Endodermal cell (in vitro differentiated cells): ENCODE data around the gene EDA2R. TPM values are rescaled to one million over a fixed set of nuclear protein-coding genes. Genes with fewer than 3 reads are reported as not detected.

Source experiments
- DNase-seq: peaks from one replicate; pipeline ENCODE4 v3.0.0-alpha.2; 2017
- H3K27ac ChIP-seq: 2 replicates; pipeline ENCODE4 v1.5.1; 2013; ENCODE audit warnings: mild to moderate bottlenecking, low read depth, low read length, moderate library complexity
- H3K27me3 ChIP-seq: 2 replicates; pipeline ENCODE4 v1.6.1; 2013; ENCODE audit warnings: mild to moderate bottlenecking, low read length, moderate library complexity; ENCODE audit not compliant: insufficient read depth, control insufficient read depth, poor library complexity, severe bottlenecking
- H3K36me3 ChIP-seq: 2 replicates; pipeline ENCODE4 v1.7.0; 2013; ENCODE audit warnings: mild to moderate bottlenecking, low read length, moderate library complexity; ENCODE audit not compliant: control insufficient read depth, insufficient read depth
- H3K4me1 ChIP-seq: one replicate; pipeline ENCODE4 v1.7.0; 2013; ENCODE audit warnings: low read length; ENCODE audit not compliant: control insufficient read depth, insufficient read depth
- H3K4me3 ChIP-seq: 2 replicates; pipeline ENCODE4 v1.5.1; 2013; ENCODE audit warnings: mild to moderate bottlenecking, low read length, moderate library complexity
- H3K9ac ChIP-seq: 2 replicates; pipeline ENCODE4 v1.6.1; 2013; ENCODE audit warnings: mild to moderate bottlenecking, low read length, moderate library complexity; ENCODE audit not compliant: poor library complexity, severe bottlenecking; ENCODE audit errors: extremely low read depth
- H3K9me3 ChIP-seq: 2 replicates; pipeline ENCODE4 v1.6.1; 2013; ENCODE audit warnings: mild to moderate bottlenecking, low read length, moderate library complexity; ENCODE audit not compliant: control insufficient read depth
- H3K27ac Mint-ChIP-seq: 2 replicates; pipeline ENCODE4 v1.8.0; 2020; ENCODE audit warnings: mixed read lengths
- H3K27me3 Mint-ChIP-seq: 2 replicates; pipeline ENCODE4 v1.8.0; 2021; ENCODE audit warnings: mild to moderate bottlenecking, mixed read lengths; ENCODE audit not compliant: insufficient read depth
- H3K36me3 Mint-ChIP-seq: 2 replicates; pipeline ENCODE4 v1.8.0; 2020; ENCODE audit warnings: low read depth, mixed read lengths
- H3K4me1 Mint-ChIP-seq: 2 replicates; pipeline ENCODE4 v1.8.0; 2020; ENCODE audit warnings: mixed read lengths
- H3K4me3 Mint-ChIP-seq: 2 replicates; pipeline ENCODE4 v1.8.0; 2020; ENCODE audit warnings: mild to moderate bottlenecking, moderate library complexity, mixed read lengths
- H3K9me3 Mint-ChIP-seq: 2 replicates; pipeline ENCODE4 v1.8.0; 2020; ENCODE audit warnings: mild to moderate bottlenecking, mixed read lengths
- CTCF ChIP-seq: fragments of 200-600 bp; sonication (generic); conservative IDR thresholded peaks from 2 replicates; pipeline ENCODE4 v1.5.0; 2021; ENCODE audit warnings: antibody characterized with exemption, mild to moderate bottlenecking
- WGBS, 2 experiments: methylation state at CpG; one replicate each; pipeline versions ENCODE4 v1.1.5 to v1.1.7; 2013; ENCODE audit warnings: missing lambda C conversion rate in 2 of 2, mixed read lengths in 1 of 2; ENCODE audit not compliant: insufficient coverage in 1 of 2, insufficient read length in 1 of 2; 5-methylcytosine and 5-hydroxymethylcytosine counted together
- long read RNA-seq, 4 experiments: library from polyadenylated mRNA in 2 of 4; library from RNA in 1 of 4; library from capped mRNA in 1 of 4; stranded (forward) in 3 of 4; unstranded in 1 of 4; transcript quantifications; one replicate each; pipeline ENCODE4 v2.0.0, GENCODE V29; 2020 to 2021; ENCODE audit warnings: inconsistent platforms in 1 of 4
- polyA plus RNA-seq, 2 experiments: library from polyadenylated mRNA; stranded (reverse); fragments of 50-300 nt; gene quantifications; one replicate each; pipeline ENCODE4 v1.2.3, GENCODE V29; 2013
- total RNA-seq, 2 donors: library from RNA; stranded (reverse); fragmentation: NEBNext Ultra II Directional in 1 of 2; extraction: Animal tissue kit (Norgen Biotek cat#: 25700) in 1 of 2; gene quantifications; 2 replicates in 1 of 2; 3 replicates in 1 of 2; pipeline ENCODE4 v1.2.1, GENCODE V29; 2021

The EDA2R gene
- 1 to 10 TPM; 1.4 to 1.7 TPM for total RNA-seq
- 9.2 TPM for polyA plus RNA-seq (2013, experiment 1 of 2)
- polyA plus RNA-seq (2013, experiment 2 of 2): 7.9 TPM
- long read RNA-seq, experiment 1: 0 reads
- long read RNA-seq, experiment 2, partial matches to known transcripts: 0 of 2 reads
- long read RNA-seq, experiment 2, other reads (novel, unspliced or antisense): 2 of 2 reads
- long read RNA-seq, experiment 3, partial matches to known transcripts: 1 of 10 reads
- long read RNA-seq, experiment 3, other reads (novel, unspliced or antisense): 9 of 10 reads
- long read RNA-seq, experiment 4: 0 reads

- peak within 1 kb of the TSS; percentile 32 for H3K27ac Mint-ChIP-seq
- H3K4me1 Mint-ChIP-seq: peaks cover 7% of the 10 kb centered on the region
- no peaks in the 10 kb centered on the region for H3K27me3 Mint-ChIP-seq
- DNase-seq: peak; percentile 83
- peaks cover 47% of the 10 kb centered on the region for H3K9me3 Mint-ChIP-seq
- Histone ChIP-seq H3K36me3 (no peaks in the 10 kb centered on the region), H3K9ac (peak within 1 kb of the TSS; percentile 47), H3K4me1 (no peaks in the 10 kb centered on the region), H3K9me3 (no peaks in the 10 kb centered on the region), H3K27me3 (no peaks in the 10 kb centered on the region), H3K27ac (peak within 1 kb of the TSS; percentile 47), H3K4me3 (peak within 1 kb of the TSS; percentile 83)
- no peak for TF ChIP-seq CTCF
- peak within 1 kb of the TSS; percentile 64 for H3K4me3 Mint-ChIP-seq
- 4 to 10% methylated on average over 4 to 20 of the region's 32 CpGs for WGBS, 2 experiments
- H3K36me3 Mint-ChIP-seq: no peaks in the 10 kb centered on the region
Observed at GRCh38 chrX:66638591-66639500, at the start of gene EDA2R. Gene EDA2R (minus strand): TSS chrX:66639078. CDS start chrX:66616020, 23,058 bp downstream.

- Mint-ChIP-seq H3K36me3 (no peaks in the 10 kb centered on the region), H3K9me3 (peaks cover 48% of the 10 kb centered on the region), H3K27ac (no peak overlapping the region), H3K27me3 (no peaks in the 10 kb centered on the region), H3K4me3 (no peak overlapping the region), H3K4me1 (no peaks in the 10 kb centered on the region)
- Histone ChIP-seq H3K9me3 (no peaks in the 10 kb centered on the region), H3K4me1 (no peaks in the 10 kb centered on the region), H3K36me3 (no peaks in the 10 kb centered on the region), H3K4me3 (no peak overlapping the region), H3K9ac (no peak overlapping the region), H3K27me3 (no peaks in the 10 kb centered on the region), H3K27ac (no peak overlapping the region)
- WGBS, 2 experiments: 51 to 80% methylated on average over 1 to 2 of the region's 2 CpGs
- no peak for DNase-seq
- no peak for TF ChIP-seq CTCF
Observed at GRCh38 chrX:66684196-66684595, 45.3 kb upstream of the EDA2R start.

GRCh38 chrX:66680451-66680850 is 41.6 kb upstream of the EDA2R start:
- no peak overlapping the region for H3K27ac ChIP-seq
- Mint-ChIP-seq H3K9me3 (peaks cover 40% of the 10 kb centered on the region), H3K27me3 (no peaks in the 10 kb centered on the region), H3K27ac (no peak overlapping the region), H3K4me1 (no peaks in the 10 kb centered on the region), H3K4me3 (no peak overlapping the region), H3K36me3 (no peaks in the 10 kb centered on the region)
- no peaks in the 10 kb centered on the region for H3K4me1 ChIP-seq
- WGBS, 2 experiments: 100% methylated on average over 1 of the region's 2 CpGs; no CpG with 5 or more reads in 1 of the 2 experiments
- no peak for TF ChIP-seq CTCF
- no peak overlapping the region for H3K9ac ChIP-seq
- H3K27me3 ChIP-seq: no peaks in the 10 kb centered on the region
- no peaks in the 10 kb centered on the region for H3K36me3 ChIP-seq
- DNase-seq: no peak
- no peak overlapping the region for H3K4me3 ChIP-seq
- H3K9me3 ChIP-seq: no peaks in the 10 kb centered on the region
